Mesenchymal stem cell (in vitro differentiated cells and primary cell): ENCODE data around the gene ADRB1.

ENCODE experiments used
- DNase-seq: peaks from one replicate; pipeline ENCODE4 v3.0.0-alpha.2; 2013
- H2AFZ ChIP-seq: one replicate; pipeline ENCODE4 v1.6.1; 2013; ENCODE audit warnings: low read depth, mild to moderate bottlenecking, control low read depth, inconsistent platforms, low read length, moderate library complexity
- H2AK5ac ChIP-seq: 2 replicates; pipeline ENCODE4 v1.6.1; 2013; ENCODE audit warnings: low read length, moderate library complexity, mild to moderate bottlenecking, inconsistent platforms; ENCODE audit not compliant: severe bottlenecking
- H2BK120ac ChIP-seq: one replicate; pipeline ENCODE4 v1.6.1; 2013; ENCODE audit warnings: low read depth, mild to moderate bottlenecking, inconsistent platforms, low read length, moderate library complexity
- H2BK12ac ChIP-seq, 2 experiments: one replicate each; pipeline ENCODE4 v1.6.1; 2013; ENCODE audit warnings: inconsistent platforms in 2 of 2, low read length in 2 of 2, mild to moderate bottlenecking in 2 of 2, moderate library complexity in 2 of 2, control low read depth in 1 of 2
- H2BK15ac ChIP-seq: one replicate; pipeline ENCODE4 v1.6.1; 2013; ENCODE audit warnings: mild to moderate bottlenecking, low read depth, inconsistent platforms; ENCODE audit not compliant: poor library complexity, severe bottlenecking
- H2BK5ac ChIP-seq: 2 replicates; pipeline ENCODE4 v1.6.1; 2013; ENCODE audit warnings: low read depth, mild to moderate bottlenecking, low read length, control low read depth, inconsistent platforms; ENCODE audit not compliant: poor library complexity, severe bottlenecking
- H3K14ac ChIP-seq, 2 experiments: one replicate each; pipeline ENCODE4 v1.6.1; 2013; ENCODE audit warnings: inconsistent platforms in 2 of 2, low read length in 2 of 2, control low read depth in 1 of 2, mild to moderate bottlenecking in 1 of 2, moderate library complexity in 1 of 2
- H3K18ac ChIP-seq, 2 experiments: one replicate each; pipeline ENCODE4 v1.6.1; 2013; ENCODE audit warnings: inconsistent platforms in 2 of 2, low read length in 2 of 2, control low read depth in 1 of 2, low read depth in 1 of 2, mild to moderate bottlenecking in 1 of 2
- H3K23ac ChIP-seq, 2 experiments: one replicate each; pipeline ENCODE4 v1.6.1; 2013; ENCODE audit warnings: inconsistent platforms in 2 of 2, low read length in 2 of 2, mild to moderate bottlenecking in 2 of 2, moderate library complexity in 2 of 2, control low read depth in 1 of 2
- H3K27ac ChIP-seq: 2 replicates; pipeline ENCODE4 v1.5.1; 2013; ENCODE audit warnings: mild to moderate bottlenecking, moderate library complexity, low read length, control low read depth, inconsistent platforms; ENCODE audit not compliant: poor library complexity, severe bottlenecking
- H3K27me3 ChIP-seq, 2 experiments: 2 replicates each; pipeline versions ENCODE4 v1.6.1 to v1.7.0; 2013; ENCODE audit warnings: low read length in 2 of 2, mild to moderate bottlenecking in 2 of 2, moderate library complexity in 2 of 2, control low read depth in 1 of 2, inconsistent platforms in 1 of 2; ENCODE audit not compliant: control insufficient read depth in 1 of 2, insufficient read depth in 1 of 2
- H3K36me3 ChIP-seq, 2 experiments: 2 replicates each; pipeline versions ENCODE4 v1.6.1 to v1.7.0; 2013; ENCODE audit warnings: low read length in 2 of 2, control low read depth in 1 of 2, inconsistent platforms in 1 of 2, low read depth in 1 of 2, mild to moderate bottlenecking in 1 of 2; ENCODE audit not compliant: insufficient read depth in 2 of 2, control insufficient read depth in 1 of 2
- H3K4ac ChIP-seq, 2 experiments: one replicate each; pipeline ENCODE4 v1.6.1; 2013; ENCODE audit warnings: inconsistent platforms in 2 of 2, low read length in 2 of 2, mild to moderate bottlenecking in 2 of 2, moderate library complexity in 2 of 2, control low read depth in 1 of 2, low read depth in 1 of 2
- H3K4me1 ChIP-seq: 2 replicates; pipeline ENCODE4 v1.6.1; 2013; ENCODE audit warnings: low read depth, low read length, control low read depth; ENCODE audit not compliant: control insufficient read depth, insufficient read depth
- H3K4me2 ChIP-seq: 2 replicates; pipeline ENCODE4 v1.6.1; 2013; ENCODE audit warnings: low read length, mild to moderate bottlenecking, inconsistent platforms; ENCODE audit not compliant: poor library complexity, severe bottlenecking
- H3K4me3 ChIP-seq, 2 experiments: 2 replicates each; pipeline versions ENCODE4 v1.5.1 to v1.7.0; 2013; ENCODE audit warnings: low read length in 2 of 2, mild to moderate bottlenecking in 2 of 2, control low read depth in 1 of 2, low read depth in 1 of 2; ENCODE audit not compliant: insufficient read depth in 1 of 2
- H3K79me1 ChIP-seq: replicated peaks from 2 replicates; pipeline ENCODE4 v1.6.1; 2013; ENCODE audit warnings: mild to moderate bottlenecking, control low read depth, low read length, inconsistent platforms; ENCODE audit not compliant: poor library complexity, severe bottlenecking
- H3K9ac ChIP-seq: 2 replicates; pipeline ENCODE4 v1.7.0; 2013; ENCODE audit warnings: mild to moderate bottlenecking, low read length, moderate library complexity
- H3K9me3 ChIP-seq: 2 replicates; pipeline ENCODE4 v1.7.0; 2013; ENCODE audit warnings: mild to moderate bottlenecking, low read length; ENCODE audit not compliant: control insufficient read depth
- H4K8ac ChIP-seq: one replicate; pipeline ENCODE4 v1.6.1; 2013; ENCODE audit warnings: inconsistent platforms, mild to moderate bottlenecking, low read length, moderate library complexity
- H4K91ac ChIP-seq: one replicate; pipeline ENCODE4 v1.6.1; 2013; ENCODE audit warnings: mild to moderate bottlenecking, low read length, inconsistent platforms
- WGBS: methylation state at CpG from one replicate; pipeline ENCODE4 v1.1.7; 2013; ENCODE audit warnings: mixed read lengths; 5-methylcytosine and 5-hydroxymethylcytosine counted together

Gene ADRB1

GRCh38 chr10:114034923-114035645 is 8.6 kb upstream of the ADRB1 start:
- Histone ChIP-seq H2AFZ (no peak overlapping the region), H3K4me1 (no peaks in the 10 kb centered on the region), H3K27me3 (peaks cover 0 to 32% of the 10 kb centered on the region in 2 experiments), H4K8ac (no peak overlapping the region), H3K79me1 (no peaks in the 10 kb centered on the region), H3K23ac (no peak overlapping the region), H3K4me2 (no peak overlapping the region), H2BK5ac (no peak overlapping the region), H3K18ac (no peak overlapping the region), H3K9me3 (no peaks in the 10 kb centered on the region), H3K9ac (no peak overlapping the region), H3K27ac (no peak overlapping the region), H3K4me3 (no peak overlapping the region), H3K36me3 (no peaks in the 10 kb centered on the region), H4K91ac (no peak overlapping the region), H2BK12ac (no peak overlapping the region), H3K4ac (no peak overlapping the region), H2AK5ac (no peak overlapping the region), H2BK120ac (no peak overlapping the region), H3K14ac (no peak overlapping the region), H2BK15ac (no peak overlapping the region)
- no peak for DNase-seq
- 77% methylated on average over 6 of the region's 12 CpGs for WGBS

- Histone ChIP-seq H2BK12ac (no peak overlapping the region), H2BK120ac (no peak overlapping the region)
- 88% methylated on average over 3 of the region's 5 CpGs for WGBS
These were observed 7.9 kb upstream of the ADRB1 start for GRCh38 chr10:114035791-114036190.

GRCh38 chr10:114038819-114039218 is 4.8 kb upstream of the ADRB1 start:
- H2BK15ac ChIP-seq: no peak overlapping the region
- H3K27ac ChIP-seq: no peak overlapping the region
- H3K23ac ChIP-seq: no peak overlapping the region
- no peak overlapping the region for H3K4me2 ChIP-seq
- no peaks in the 10 kb centered on the region for H3K79me1 ChIP-seq
- no peak overlapping the region for H2AFZ ChIP-seq
- H3K18ac ChIP-seq: no peak overlapping the region
- H3K4me3 ChIP-seq: no peak overlapping the region
- H3K4me1 ChIP-seq: peaks cover 11% of the 10 kb centered on the region
- no peak overlapping the region for H4K8ac ChIP-seq
- H2BK120ac ChIP-seq: no peak overlapping the region
- H3K14ac ChIP-seq: no peak overlapping the region
- no peak for DNase-seq
- no peak overlapping the region for H2BK12ac ChIP-seq
- no peak overlapping the region for H2BK5ac ChIP-seq
- H3K9ac ChIP-seq: no peak overlapping the region
- H3K36me3 ChIP-seq: no peaks in the 10 kb centered on the region
- WGBS: 98% methylated on average over 3 of the region's 3 CpGs
- no peak overlapping the region for H3K4ac ChIP-seq
- H4K91ac ChIP-seq: no peak overlapping the region
- H2AK5ac ChIP-seq: no peak overlapping the region
- H3K27me3 ChIP-seq: peaks cover 0 to 46% of the 10 kb centered on the region in 2 experiments
- H3K9me3 ChIP-seq: no peaks in the 10 kb centered on the region

More at GRCh38 chr10:114035791-114036190, 7.9 kb upstream of the ADRB1 start:
- H4K91ac ChIP-seq: no peak overlapping the region
- H3K9ac ChIP-seq: no peak overlapping the region
- H3K23ac ChIP-seq: no peak overlapping the region
- H4K8ac ChIP-seq: no peak overlapping the region
- no peak for DNase-seq
- no peak overlapping the region for H2AK5ac ChIP-seq
- no peak overlapping the region for H3K4ac ChIP-seq
- no peak overlapping the region for H2BK5ac ChIP-seq
- H3K4me2 ChIP-seq: no peak overlapping the region
- H3K4me3 ChIP-seq: no peak overlapping the region
- no peaks in the 10 kb centered on the region for H3K4me1 ChIP-seq
- H3K27me3 ChIP-seq: peaks cover 0 to 39% of the 10 kb centered on the region in 2 experiments
- H3K14ac ChIP-seq: no peak overlapping the region
- no peak overlapping the region for H2AFZ ChIP-seq
- no peaks in the 10 kb centered on the region for H3K79me1 ChIP-seq
- no peak overlapping the region for H2BK15ac ChIP-seq
- H3K27ac ChIP-seq: no peak overlapping the region
- no peak overlapping the region for H3K18ac ChIP-seq
- H3K9me3 ChIP-seq: no peaks in the 10 kb centered on the region
- H3K36me3 ChIP-seq: no peaks in the 10 kb centered on the region

GRCh38 chr10:114041166-114041565 is 2.5 kb upstream of the ADRB1 start:
- peaks cover 26% of the 10 kb centered on the region for H3K4me1 ChIP-seq
- no peaks in the 10 kb centered on the region for H3K36me3 ChIP-seq
- no peak overlapping the region for H3K18ac ChIP-seq
- no peak overlapping the region for H3K9ac ChIP-seq
- H2BK5ac ChIP-seq: no peak overlapping the region
- no peak overlapping the region for H4K8ac ChIP-seq
- H2AFZ ChIP-seq: no peak overlapping the region
- no peak overlapping the region for H3K14ac ChIP-seq
- no peak overlapping the region for H4K91ac ChIP-seq
- no peak overlapping the region for H3K23ac ChIP-seq
- no peak overlapping the region for H2BK12ac ChIP-seq
- WGBS: 94% methylated on average over 8 of the region's 8 CpGs
- H3K4ac ChIP-seq: no peak overlapping the region
- no peaks in the 10 kb centered on the region for H3K79me1 ChIP-seq
- H3K4me3 ChIP-seq: no peak overlapping the region
- H2BK15ac ChIP-seq: no peak overlapping the region
- H3K9me3 ChIP-seq: no peaks in the 10 kb centered on the region
- no peak overlapping the region for H3K27ac ChIP-seq
- no peak overlapping the region for H3K4me2 ChIP-seq
- H2AK5ac ChIP-seq: no peak overlapping the region
- H3K27me3 ChIP-seq: peaks cover 13 to 61% of the 10 kb centered on the region in 2 experiments
- no peak overlapping the region for H2BK120ac ChIP-seq
- DNase-seq: no peak
